ENCODE data around the gene WWOX.

The WWOX gene

GRCh38 chr16:78300469-78300868, 201.0 kb downstream of the WWOX start:
- H4K20me1 ChIP-seq (ENCODE audit: insufficient read depth, low read length) = no peaks in the 10 kb centered on the region
- no peak overlapping the region for H2AFZ ChIP-seq (ENCODE audit: low read depth, low read length)
- H3K79me2 ChIP-seq (ENCODE audit: insufficient read depth, low read length) = no peaks in the 10 kb centered on the region
- H3K4me3 ChIP-seq (ENCODE audit: low read depth in 1 of 2, low read length in 2 of 2) = no peak overlapping the region
- DNase-seq (no peak), ATAC-seq (ENCODE audit: insufficient read depth, low read depth) (no peak)
- H3K4me1 ChIP-seq (ENCODE audit: insufficient read depth, low read length) = no peaks in the 10 kb centered on the region
- TF ChIP-seq CTCF (IDR thresholded peaks at IDR 0.05; ENCODE audit: borderline replicate concordance, extremely low read depth, low read length, poor library complexity, severe bottlenecking) (no peak), EZH2 (IDR thresholded peaks at IDR 0.05; ENCODE audit: borderline replicate concordance, low read depth, low read length, severe bottlenecking) (no peak)
- no peak overlapping the region for H3K27ac ChIP-seq (ENCODE audit: low read length)
- no peaks in the 10 kb centered on the region for H3K9me3 ChIP-seq (ENCODE audit: insufficient read depth, low read length, severe bottlenecking)
- H3K36me3 ChIP-seq (ENCODE audit: insufficient read depth, low read length) = no peaks in the 10 kb centered on the region
- no peaks in the 10 kb centered on the region for H3K27me3 ChIP-seq (ENCODE audit: insufficient read depth, low read length, poor library complexity)
- H3K9ac ChIP-seq (ENCODE audit: low read depth, low read length) = no peak overlapping the region
- H3K4me2 ChIP-seq (ENCODE audit: insufficient read depth, low read length) = no peak overlapping the region

GRCh38 chr16:78303946-78304345, 204.5 kb downstream of the WWOX start:
- no peaks in the 10 kb centered on the region for H3K4me1 ChIP-seq (ENCODE audit: insufficient read depth, low read length)
- no peak overlapping the region for H3K4me3 ChIP-seq (ENCODE audit: low read depth in 1 of 2, low read length in 2 of 2)
- ATAC-seq (ENCODE audit: insufficient read depth, low read depth) = no peak
- no peaks in the 10 kb centered on the region for H4K20me1 ChIP-seq (ENCODE audit: insufficient read depth, low read length)
- no peaks in the 10 kb centered on the region for H3K9me3 ChIP-seq (ENCODE audit: insufficient read depth, low read length, severe bottlenecking)
- no peaks in the 10 kb centered on the region for H3K36me3 ChIP-seq (ENCODE audit: insufficient read depth, low read length)
- TF ChIP-seq CTCF (IDR thresholded peaks at IDR 0.05; ENCODE audit: borderline replicate concordance, extremely low read depth, low read length, poor library complexity, severe bottlenecking) = no peak
- no peak for TF ChIP-seq EZH2 (IDR thresholded peaks at IDR 0.05; ENCODE audit: borderline replicate concordance, low read depth, low read length, severe bottlenecking)
- H2AFZ ChIP-seq (ENCODE audit: low read depth, low read length) = no peak overlapping the region
- H3K27ac ChIP-seq (ENCODE audit: low read length) = no peak overlapping the region
- H3K79me2 ChIP-seq (ENCODE audit: insufficient read depth, low read length) = no peaks in the 10 kb centered on the region
- no peaks in the 10 kb centered on the region for H3K27me3 ChIP-seq (ENCODE audit: insufficient read depth, low read length, poor library complexity)
- no peak overlapping the region for H3K9ac ChIP-seq (ENCODE audit: low read depth, low read length)
- no peak for DNase-seq
- H3K4me2 ChIP-seq (ENCODE audit: insufficient read depth, low read length) = no peak overlapping the region

GRCh38 chr16:78306361-78306760, 206.9 kb downstream of the WWOX start:
- TF ChIP-seq EZH2 (IDR thresholded peaks at IDR 0.05; ENCODE audit: borderline replicate concordance, low read depth, low read length, severe bottlenecking) (no peak), CTCF (IDR thresholded peaks at IDR 0.05; ENCODE audit: borderline replicate concordance, extremely low read depth, low read length, poor library complexity, severe bottlenecking) (no peak)
- no peak overlapping the region for H2AFZ ChIP-seq (ENCODE audit: low read depth, low read length)
- H4K20me1 ChIP-seq (ENCODE audit: insufficient read depth, low read length) = 0 out of 2 replicates have a peak, but pooled peaks cover 3% of the 10 kb centered on the region
- no peak overlapping the region for H3K27ac ChIP-seq (ENCODE audit: low read length)
- no peak overlapping the region for H3K4me2 ChIP-seq (ENCODE audit: insufficient read depth, low read length)
- H3K79me2 ChIP-seq (ENCODE audit: insufficient read depth, low read length) = no peaks in the 10 kb centered on the region
- no peaks in the 10 kb centered on the region for H3K36me3 ChIP-seq (ENCODE audit: insufficient read depth, low read length)
- H3K4me1 ChIP-seq (ENCODE audit: insufficient read depth, low read length) = peaks cover 13% of the 10 kb centered on the region
- no peak overlapping the region for H3K9ac ChIP-seq (ENCODE audit: low read depth, low read length)
- no peaks in the 10 kb centered on the region for H3K27me3 ChIP-seq (ENCODE audit: insufficient read depth, low read length, poor library complexity)
- H3K9me3 ChIP-seq (ENCODE audit: insufficient read depth, low read length, severe bottlenecking) = no peaks in the 10 kb centered on the region
- H3K4me3 ChIP-seq (ENCODE audit: low read depth in 1 of 2, low read length in 2 of 2) = no peak overlapping the region
- no peak for ATAC-seq (ENCODE audit: insufficient read depth, low read depth)
- DNase-seq = no peak
